K562 (cell line): Measurements from ENCODE around the gene GLRX3. TPM values are rescaled to one million over a fixed set of nuclear protein-coding genes. Genes with fewer than 3 reads are reported as not detected.

Experiments used
- ATAC-seq: fragments of 200-7000 bp; cut with Tn5 transposase; 3 replicates; pipeline ENCODE4 v1.9.1; 2020; ENCODE audit warnings: moderate library complexity
- BruUV-seq: library from RNA; stranded (reverse); fragments of 400-500 nt; replicated peaks from 2 replicates; lab custom pipeline; 2021; lab: Mats Ljungman, UMichigan
- CTCF ChIA-PET: fragments of 300-600 bp; formaldehyde crosslinking; extraction: SDS; loops from one replicate; lab custom pipeline; 2021; ENCODE audit warnings: low intra/inter-chr PET ratio; lab: Yijun Ruan, JAX
- POLR2A ChIA-PET: fragments of 300-600, 350-650 bp; sonication (Branson Sonifier 250); formaldehyde crosslinking; extraction: SDS; loops from one replicate; lab custom pipeline; 2021; ENCODE audit warnings: antibody characterized with exemption, inconsistent platforms; lab: Yijun Ruan, JAX
- DNase-seq, 4 experiments: peaks; one replicate each; pipeline versions ENCODE4 v3.0.0 to v3.0.0-alpha.2; 2011 to 2018; ENCODE audit warnings: low spot score in 3 of 4, mixed read lengths in 3 of 4; ENCODE audit errors: extremely low read depth in 1 of 4
- FAIRE-seq: peaks from 2 replicates; lab custom pipeline; 2011; peaks lifted over from hg19 to GRCh38; lab: Jason Lieb, UNC
- H2AFZ ChIP-seq: 2 replicates; pipeline ENCODE4 v1.6.0; 2011; ENCODE audit warnings: low read depth, low read length, control low read depth, inconsistent platforms
- H3K27ac ChIP-seq: fragments of 200-600 bp; 3 replicates; pipeline ENCODE4 v1.8.0; 2011; ENCODE audit warnings: low read depth, mild to moderate bottlenecking, control low read depth, inconsistent platforms, low read length, moderate library complexity, mixed read lengths; ENCODE audit errors: extremely low read depth
- H3K27me3 ChIP-seq, 2 experiments: fragments of 300-600 bp in 1 of 2; 2 replicates in 1 of 2; 3 replicates in 1 of 2; pipeline versions ENCODE4 v1.6.0 to v1.8.0; 2011; ENCODE audit warnings: inconsistent platforms in 2 of 2, low read length in 2 of 2, mild to moderate bottlenecking in 1 of 2, mixed read lengths in 1 of 2, moderate library complexity in 1 of 2; ENCODE audit not compliant: control insufficient read depth in 2 of 2, insufficient read depth in 2 of 2
- H3K36me3 ChIP-seq: fragments of 300-600 bp; 3 replicates; pipeline ENCODE4 v1.8.0; 2011; ENCODE audit warnings: mild to moderate bottlenecking, low read length, inconsistent platforms; ENCODE audit not compliant: control insufficient read depth, insufficient read depth
- H3K4me1 ChIP-seq, 2 experiments: fragments of 200-600 bp in 1 of 2; replicated peaks in 1 of 2; 2 replicates in 1 of 2; 3 replicates in 1 of 2; pipeline versions ENCODE4 v1.5.1 to v1.8.0; 2011; ENCODE audit warnings: inconsistent platforms in 2 of 2, low read length in 2 of 2, mild to moderate bottlenecking in 1 of 2, mixed read lengths in 1 of 2, moderate library complexity in 1 of 2; ENCODE audit not compliant: control insufficient read depth in 2 of 2, insufficient read depth in 2 of 2
- H3K4me2 ChIP-seq: 2 replicates; pipeline ENCODE4 v1.6.1; 2011; ENCODE audit warnings: low read length, control low read depth, inconsistent platforms, mixed read lengths; ENCODE audit not compliant: insufficient read depth
- H3K4me3 ChIP-seq: fragments of 200-600 bp; sonication (generic), shearing (Covaris generic); 2 replicates; pipeline ENCODE4 v1.5.1; 2016; ENCODE audit warnings: control low read depth, inconsistent platforms
- H3K79me2 ChIP-seq: fragments of 200-600 bp; 3 replicates; pipeline ENCODE4 v1.8.0; 2011; ENCODE audit warnings: low read length, inconsistent platforms; ENCODE audit not compliant: control insufficient read depth, insufficient read depth
- H3K9ac ChIP-seq, 2 experiments: 2 replicates each; pipeline versions ENCODE4 v1.6.0 to v1.6.1; 2011; ENCODE audit warnings: low read depth in 2 of 2, low read length in 2 of 2, control low read depth in 1 of 2, inconsistent platforms in 1 of 2, mild to moderate bottlenecking in 1 of 2, mixed read lengths in 1 of 2; ENCODE audit not compliant: insufficient read depth in 1 of 2
- H3K9me1 ChIP-seq: one replicate; pipeline ENCODE4 v1.6.0; 2011; ENCODE audit warnings: inconsistent platforms, mild to moderate bottlenecking, low read length, moderate library complexity; ENCODE audit not compliant: control insufficient read depth, insufficient read depth
- H3K9me3 ChIP-seq: replicated peaks from 2 replicates; pipeline ENCODE4 v1.5.1; 2011; ENCODE audit warnings: low read depth, low read length, inconsistent platforms; ENCODE audit not compliant: control insufficient read depth, insufficient read depth
- H4K20me1 ChIP-seq: replicated peaks from 2 replicates; pipeline ENCODE4 v1.6.1; 2011; ENCODE audit warnings: low read length, inconsistent platforms, mixed read lengths; ENCODE audit not compliant: control insufficient read depth, insufficient read depth
- CAMTA2 ChIP-seq: fragments of 250-450 bp; sonication (Bioruptor Pico); conservative IDR thresholded peaks from 2 replicates; pipeline ENCODE4 v1.5.1; 2022
- POLR2G ChIP-seq: fragments of 200-400 bp; formaldehyde crosslinking; IDR thresholded peaks from 2 replicates; pipeline ENCODE4 v1.6.1; 2017; ENCODE audit warnings: low read depth, mild to moderate bottlenecking, antibody characterized with exemption, low read length, moderate library complexity
- WGBS: fragments of 100-300 bp; shearing (Covaris generic); methylation state at CpG from one replicate; pipeline ENCODE4 v1.1.6; 2016; ENCODE audit warnings: low coverage, mixed read lengths; ENCODE audit not compliant: insufficient coverage; ENCODE audit errors: missing lambda C conversion rate; 5-methylcytosine and 5-hydroxymethylcytosine counted together
- in situ Hi-C: fragments of 300-500 bp; cut with MboI; formaldehyde crosslinking; loops from 4 replicates; pipeline ENCODE4 v1.15.0; 2018; ENCODE audit warnings: inconsistent platforms, mixed read lengths
- intact Hi-C: fragments of 100-400 bp; cut with micrococcal nuclease; formaldehyde crosslinking; loops from 2 replicates; pipeline ENCODE4 v1.14.2; 2022
- polyA plus RNA-seq, 8 experiments: library from polyadenylated mRNA; depleted of rRNA in 4 of 8; stranded (reverse) in 5 of 8; unstranded in 3 of 8; fragments of >200 nt; fragmentation: Nextera tagmentation in 2 of 8; fragmentation: Illumina TruSeq in 1 of 8; extraction: Ambion mirVana in 2 of 8; extraction: Trizol in 1 of 8; gene quantifications; 2 replicates each; pipeline versions ENCODE4 v1.2.1 to v1.2.3, GENCODE V29; 2011 to 2014; ENCODE audit warnings: inconsistent platforms in 1 of 8, missing spikeins in 1 of 8
- total RNA-seq, 7 experiments: library from RNA; depleted of rRNA in 6 of 7; stranded (reverse); fragments of >200 nt in 6 of 7; fragmentation: Illumina TruSeq in 2 of 7; extraction: Trizol in 2 of 7; gene quantifications; 2 replicates each; pipeline versions ENCODE4 v1.2.1 to v1.2.3, GENCODE V29; 2011 to 2021; ENCODE audit warnings: low replicate concordance in 1 of 7
- TF ChIP-seq, protein P1 (sequence below): fragments of 250-450 bp; sonication (Bioruptor Pico); IDR thresholded peaks from 2 replicates; pipeline ENCODE4 v1.4.0; 2020; ENCODE audit warnings: mild to moderate bottlenecking

Gene GLRX3
- total and polyA plus RNA-seq, 9 of the 15 experiments (the other 6 are each of a cell fraction or from before 2014, with no cell fraction given), result 115 to 190 (median 169) TPM

DNA sequence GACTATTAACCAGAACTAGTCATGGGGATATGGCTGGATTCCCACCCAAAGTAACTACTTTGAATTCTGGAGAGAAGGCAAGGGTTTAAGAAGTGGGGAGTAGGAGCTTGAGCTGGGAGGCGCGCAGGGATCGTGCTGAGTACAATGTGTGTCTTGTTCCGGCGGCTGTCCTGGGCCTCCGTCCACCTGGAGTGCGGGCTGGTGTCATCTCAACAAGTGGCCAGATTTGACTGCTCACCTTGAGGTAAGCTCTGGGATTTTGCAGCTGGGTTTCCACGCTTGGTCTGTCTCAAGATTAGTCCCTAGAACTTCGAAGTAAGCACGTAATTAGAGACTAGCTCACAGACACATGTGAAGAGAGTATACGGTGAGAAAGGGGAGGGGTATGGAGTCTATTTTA lies 49.4 kb downstream of the GLRX3 start:
- ATAC-seq (no peak), DNase-seq (no peak), FAIRE-seq (no peak)
- no peaks in the 10 kb centered on the region for H3K9me1 ChIP-seq
- H3K36me3 ChIP-seq, result peaks cover 63% of the 10 kb centered on the region
- no peak overlapping the region for H2AFZ ChIP-seq
- no peaks in the 10 kb centered on the region for H3K27me3 ChIP-seq
- no peak overlapping the region for H3K27ac ChIP-seq
- no TSS peak for BruUV-seq
- no peak overlapping the region for H3K4me3 ChIP-seq
- in situ Hi-C loops, result no loop called here
- WGBS, result 96% methylated on average over 5 of the region's 11 CpGs
- TF ChIP-seq CAMTA2 (CRISPR knock-in tag), result no peak
- TF ChIP-seq, all 486 proteins: peak for 0
- Histone ChIP-seq H3K79me2 (no peaks in the 10 kb centered on the region; the same call in 2 of the 3 replicates), H3K4me1 (peaks cover 0 to 11% of the 10 kb centered on the region in 2 experiments; a peak in 1 of 5 replicates), H3K9ac (no peak overlapping the region), H3K4me2 (no peak overlapping the region), H3K9me3 (no peaks in the 10 kb centered on the region), H4K20me1 (no peaks in the 10 kb centered on the region)
- ChIA-PET CTCF (no interaction called here), POLR2A (no interaction called here)
- intact Hi-C loops, result no loop called here

DNA sequence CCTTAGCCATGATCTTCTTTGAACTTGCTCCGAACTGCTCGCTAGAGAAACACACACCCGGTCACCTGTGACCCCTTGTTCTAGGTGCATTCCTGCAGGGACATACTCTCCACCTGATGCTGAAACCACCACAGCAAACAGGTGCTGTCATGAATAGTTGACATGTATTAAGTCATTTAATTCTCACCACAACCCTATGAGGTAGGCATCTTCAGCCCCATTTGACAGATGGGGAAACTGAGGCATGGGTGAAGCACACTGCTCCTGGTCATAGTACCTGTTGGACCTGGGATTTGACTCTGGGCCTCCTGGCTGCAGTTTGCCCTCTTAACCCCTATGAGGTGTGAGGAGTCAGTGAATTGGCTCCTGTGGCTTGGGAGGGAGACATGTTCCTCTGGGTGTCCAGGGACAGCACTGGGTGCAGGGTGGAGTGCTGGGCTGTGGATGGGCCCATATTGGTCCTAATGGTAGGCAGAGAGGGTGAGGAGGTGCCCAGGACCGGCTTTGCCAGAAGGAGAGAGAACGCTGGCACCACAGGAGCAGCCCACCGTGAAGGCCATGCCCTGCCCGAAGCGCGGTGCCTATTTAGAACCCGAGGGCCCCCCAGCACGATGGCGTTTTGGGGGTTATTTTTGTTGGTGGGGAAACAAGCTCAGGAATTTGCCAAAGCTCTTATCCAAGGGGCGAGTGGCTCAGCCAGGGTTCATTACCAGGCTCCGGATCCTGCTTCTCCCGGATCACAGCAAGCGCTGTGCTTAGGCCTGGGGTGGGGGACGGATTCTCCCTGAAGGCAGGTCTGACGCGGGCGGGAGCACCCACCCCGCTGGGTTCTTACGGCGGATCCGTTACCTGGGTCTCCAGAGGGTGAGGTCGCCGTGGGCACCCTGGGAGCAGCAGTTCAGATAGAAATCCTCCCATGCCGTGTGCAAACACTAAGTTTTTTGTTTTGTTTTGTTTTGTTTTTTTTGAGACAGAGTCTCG lies 52.3 kb downstream of the GLRX3 start:
- in situ Hi-C loops, result no loop called here
- no peaks in the 10 kb centered on the region for H3K9me3 ChIP-seq
- H3K27me3 ChIP-seq, result no peaks in the 10 kb centered on the region
- peaks cover 0 to 21% of the 10 kb centered on the region in 2 experiments; a peak in 2 of 5 replicates for H3K4me1 ChIP-seq
- H3K79me2 ChIP-seq, result no peaks in the 10 kb centered on the region
- POLR2A ChIA-PET, result no interaction called here
- TF ChIP-seq, protein P1, sequence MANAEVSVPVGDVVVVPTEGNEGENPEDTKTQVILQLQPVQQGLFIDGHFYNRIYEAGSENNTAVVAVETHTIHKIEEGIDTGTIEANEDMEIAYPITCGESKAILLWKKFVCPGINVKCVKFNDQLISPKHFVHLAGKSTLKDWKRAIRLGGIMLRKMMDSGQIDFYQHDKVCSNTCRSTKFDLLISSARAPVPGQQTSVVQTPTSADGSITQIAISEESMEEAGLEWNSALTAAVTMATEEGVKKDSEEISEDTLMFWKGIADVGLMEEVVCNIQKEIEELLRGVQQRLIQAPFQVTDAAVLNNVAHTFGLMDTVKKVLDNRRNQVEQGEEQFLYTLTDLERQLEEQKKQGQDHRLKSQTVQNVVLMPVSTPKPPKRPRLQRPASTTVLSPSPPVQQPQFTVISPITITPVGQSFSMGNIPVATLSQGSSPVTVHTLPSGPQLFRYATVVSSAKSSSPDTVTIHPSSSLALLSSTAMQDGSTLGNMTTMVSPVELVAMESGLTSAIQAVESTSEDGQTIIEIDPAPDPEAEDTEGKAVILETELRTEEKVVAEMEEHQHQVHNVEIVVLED, result no peak
- TF ChIP-seq POLR2G, result peak; percentile 28; the same call in 1 of the 2 replicates
- TF ChIP-seq, all 486 proteins: peak for 1
- no TSS peak for BruUV-seq
- Histone ChIP-seq H3K9ac (no peak overlapping the region), H3K27ac (no peak overlapping the region), H4K20me1 (no peaks in the 10 kb centered on the region), H3K4me2 (no peak overlapping the region), H3K4me3 (no peak overlapping the region), H2AFZ (no peak overlapping the region), H3K36me3 (peaks cover 35% of the 10 kb centered on the region), H3K9me1 (no peaks in the 10 kb centered on the region)
- WGBS, result 100% methylated on average over 5 of the region's 28 CpGs
- no peak for FAIRE-seq
- DNase-seq, result no peak
- CTCF ChIA-PET, result no interaction called here
- intact Hi-C loops, result no loop called here
- no peak for ATAC-seq
